ENCODE measurements around the gene ATG13.

DNA sequence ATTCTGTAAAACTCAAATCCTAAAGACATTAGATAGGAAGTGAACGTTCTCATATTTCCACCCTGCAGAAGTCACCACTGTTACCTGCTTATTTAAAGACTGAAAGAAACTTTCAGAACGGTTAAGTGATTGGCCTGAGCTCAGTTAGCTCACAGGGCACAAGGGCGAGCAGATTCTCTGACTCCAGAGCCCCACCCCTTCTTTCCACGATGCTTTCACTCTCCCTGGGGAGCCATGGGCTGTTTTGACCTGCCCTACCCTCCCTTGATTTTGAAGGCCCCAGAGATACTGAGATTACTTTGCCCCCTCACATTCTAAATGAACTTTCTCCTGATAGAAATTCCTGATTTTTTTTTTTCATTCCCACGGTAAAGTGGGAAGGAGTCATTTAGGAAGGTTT, 49.2 kb downstream of the ATG13 start:
- TF ChIP-seq, protein P1, sequence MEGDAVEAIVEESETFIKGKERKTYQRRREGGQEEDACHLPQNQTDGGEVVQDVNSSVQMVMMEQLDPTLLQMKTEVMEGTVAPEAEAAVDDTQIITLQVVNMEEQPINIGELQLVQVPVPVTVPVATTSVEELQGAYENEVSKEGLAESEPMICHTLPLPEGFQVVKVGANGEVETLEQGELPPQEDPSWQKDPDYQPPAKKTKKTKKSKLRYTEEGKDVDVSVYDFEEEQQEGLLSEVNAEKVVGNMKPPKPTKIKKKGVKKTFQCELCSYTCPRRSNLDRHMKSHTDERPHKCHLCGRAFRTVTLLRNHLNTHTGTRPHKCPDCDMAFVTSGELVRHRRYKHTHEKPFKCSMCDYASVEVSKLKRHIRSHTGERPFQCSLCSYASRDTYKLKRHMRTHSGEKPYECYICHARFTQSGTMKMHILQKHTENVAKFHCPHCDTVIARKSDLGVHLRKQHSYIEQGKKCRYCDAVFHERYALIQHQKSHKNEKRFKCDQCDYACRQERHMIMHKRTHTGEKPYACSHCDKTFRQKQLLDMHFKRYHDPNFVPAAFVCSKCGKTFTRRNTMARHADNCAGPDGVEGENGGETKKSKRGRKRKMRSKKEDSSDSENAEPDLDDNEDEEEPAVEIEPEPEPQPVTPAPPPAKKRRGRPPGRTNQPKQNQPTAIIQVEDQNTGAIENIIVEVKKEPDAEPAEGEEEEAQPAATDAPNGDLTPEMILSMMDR (IDR thresholded peaks at IDR 0.05), result no peak
- no peak for TF ChIP-seq POLR2A (IDR thresholded peaks at IDR 0.05)
